Fibroblast of lung (primary cell): ENCODE data around the gene TM9SF2. TPM values are rescaled to one million over a fixed set of nuclear protein-coding genes. Genes with fewer than 3 reads are reported as not detected.
A peak's percentile ranks its signal among the peaks of the same experiment; 100 is the strongest.

Experiments used
- DNase-seq, 2 donors: peaks; one replicate each; pipeline versions ENCODE4 v3.0.0 to v3.0.0-alpha.2; 2010; ENCODE audit warnings: low read depth in 2 of 2
- H2AFZ ChIP-seq: 2 replicates; pipeline ENCODE4 v1.5.1; 2012; ENCODE audit warnings: low read length, control low read depth, inconsistent platforms
- H3K27ac ChIP-seq: 2 replicates; pipeline ENCODE4 v1.5.1; 2011; ENCODE audit warnings: low read length, control low read depth; ENCODE audit not compliant: insufficient read depth
- H3K27me3 ChIP-seq: 2 replicates; pipeline ENCODE4 v1.5.1; 2011; ENCODE audit warnings: mild to moderate bottlenecking, low read length; ENCODE audit not compliant: control insufficient read depth, insufficient read depth
- H3K36me3 ChIP-seq: 2 replicates; pipeline ENCODE4 v1.5.1; 2011; ENCODE audit warnings: low read length; ENCODE audit not compliant: control insufficient read depth, insufficient read depth
- H3K4me1 ChIP-seq: 2 replicates; pipeline ENCODE4 v1.5.1; 2011; ENCODE audit warnings: low read length; ENCODE audit not compliant: control insufficient read depth, insufficient read depth; ENCODE audit errors: extremely low read depth
- H3K4me2 ChIP-seq: 2 replicates; pipeline ENCODE4 v1.5.1; 2011; ENCODE audit warnings: low read length, control low read depth; ENCODE audit not compliant: insufficient read depth; ENCODE audit errors: extremely low read depth
- H3K4me3 ChIP-seq, 4 experiments: fragments of 200-600 bp in 1 of 4; sonication (generic) in 1 of 4; replicated peaks in 1 of 4; 2 replicates each; pipeline ENCODE4 v1.5.1; 2011 to 2016; ENCODE audit warnings: low read length in 4 of 4, low read depth in 3 of 4, mild to moderate bottlenecking in 3 of 4, control low read depth in 2 of 4, inconsistent platforms in 1 of 4, mixed read lengths in 1 of 4; ENCODE audit not compliant: insufficient read depth in 1 of 4; ENCODE audit errors: control extremely low read depth in 1 of 4
- H3K79me2 ChIP-seq: 2 replicates; pipeline ENCODE4 v1.5.1; 2012; ENCODE audit warnings: mild to moderate bottlenecking, low read length, inconsistent platforms; ENCODE audit not compliant: control insufficient read depth, insufficient read depth
- H3K9ac ChIP-seq: 2 replicates; pipeline ENCODE4 v1.5.1; 2011; ENCODE audit warnings: mild to moderate bottlenecking, low read length, control low read depth; ENCODE audit not compliant: insufficient read depth
- H3K9me3 ChIP-seq: 2 replicates; pipeline ENCODE4 v1.5.1; 2012; ENCODE audit warnings: low read depth, low read length; ENCODE audit not compliant: control insufficient read depth, insufficient read depth
- H4K20me1 ChIP-seq: 2 replicates; pipeline ENCODE4 v1.5.1; 2011; ENCODE audit warnings: low read length; ENCODE audit not compliant: control insufficient read depth, insufficient read depth; ENCODE audit errors: extremely low read depth
- EZH2 ChIP-seq: IDR thresholded peaks from 2 replicates; pipeline ENCODE4 v1.5.1; 2012; ENCODE audit warnings: low read length, control low read depth, mild to moderate bottlenecking; ENCODE audit errors: missing control alignments
- polyA plus RNA-seq, 2 donors: library from polyadenylated mRNA; depleted of rRNA in 1 of 2; stranded (reverse) in 1 of 2; unstranded in 1 of 2; fragments of >200 nt; gene quantifications; 2 replicates each; pipeline ENCODE4 v1.2.1, GENCODE V29; 2011 to 2012; ENCODE audit warnings: missing spikeins in 1 of 2
- total RNA-seq: library from RNA; depleted of rRNA; stranded (reverse); fragments of >200 nt; gene quantifications from 2 replicates; pipeline ENCODE4 v1.2.1, GENCODE V29; 2014
- TF ChIP-seq, protein P1 (sequence below), 2 donors: IDR thresholded peaks in 1 of 2; conservative IDR thresholded peaks in 1 of 2; 1 replicate in 1 of 2; 2 replicates in 1 of 2; pipeline ENCODE4 v1.5.1; 2011 to 2012; ENCODE audit warnings: low read length in 2 of 2, control low read depth in 1 of 2, inconsistent platforms in 1 of 2, low read depth in 1 of 2, mild to moderate bottlenecking in 1 of 2

The TM9SF2 gene
- total and polyA plus RNA-seq, 2 donors (not counting 1 experiment from before 2014, with no cell fraction given): 109 to 149 TPM

DNA sequence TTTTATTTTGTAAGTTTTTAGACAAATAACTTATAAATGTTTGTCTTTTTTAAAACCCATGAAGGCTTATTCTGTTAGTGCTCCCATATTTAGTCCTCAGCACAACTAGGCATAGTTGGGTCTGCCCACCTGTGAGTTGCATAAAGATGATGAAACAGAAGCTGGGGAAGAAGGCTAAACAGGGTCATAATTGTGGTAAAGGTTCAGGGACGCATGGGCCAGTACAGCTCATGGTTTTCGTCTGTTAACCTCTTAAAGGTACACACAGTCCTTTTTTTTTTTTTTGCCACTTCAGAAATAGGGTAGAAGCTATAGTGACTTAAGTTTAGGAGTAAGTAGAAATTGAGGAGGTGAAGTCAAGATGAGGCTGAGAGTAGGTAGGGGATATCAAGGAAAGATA lies 58.3 kb downstream of the TM9SF2 start:
- Histone ChIP-seq H2AFZ (no peak overlapping the region), H3K36me3 (no peaks in the 10 kb centered on the region), H3K4me1 (no peaks in the 10 kb centered on the region), H4K20me1 (no peaks in the 10 kb centered on the region), H3K9me3 (no peaks in the 10 kb centered on the region), H3K79me2 (no peaks in the 10 kb centered on the region), H3K27ac (no peak overlapping the region), H3K4me3 (no peak overlapping the region), H3K27me3 (no peaks in the 10 kb centered on the region), H3K4me2 (no peak overlapping the region), H3K9ac (no peak overlapping the region)
- DNase-seq: peak in 1 of 2 donors; percentile 15
- TF ChIP-seq, protein P1, sequence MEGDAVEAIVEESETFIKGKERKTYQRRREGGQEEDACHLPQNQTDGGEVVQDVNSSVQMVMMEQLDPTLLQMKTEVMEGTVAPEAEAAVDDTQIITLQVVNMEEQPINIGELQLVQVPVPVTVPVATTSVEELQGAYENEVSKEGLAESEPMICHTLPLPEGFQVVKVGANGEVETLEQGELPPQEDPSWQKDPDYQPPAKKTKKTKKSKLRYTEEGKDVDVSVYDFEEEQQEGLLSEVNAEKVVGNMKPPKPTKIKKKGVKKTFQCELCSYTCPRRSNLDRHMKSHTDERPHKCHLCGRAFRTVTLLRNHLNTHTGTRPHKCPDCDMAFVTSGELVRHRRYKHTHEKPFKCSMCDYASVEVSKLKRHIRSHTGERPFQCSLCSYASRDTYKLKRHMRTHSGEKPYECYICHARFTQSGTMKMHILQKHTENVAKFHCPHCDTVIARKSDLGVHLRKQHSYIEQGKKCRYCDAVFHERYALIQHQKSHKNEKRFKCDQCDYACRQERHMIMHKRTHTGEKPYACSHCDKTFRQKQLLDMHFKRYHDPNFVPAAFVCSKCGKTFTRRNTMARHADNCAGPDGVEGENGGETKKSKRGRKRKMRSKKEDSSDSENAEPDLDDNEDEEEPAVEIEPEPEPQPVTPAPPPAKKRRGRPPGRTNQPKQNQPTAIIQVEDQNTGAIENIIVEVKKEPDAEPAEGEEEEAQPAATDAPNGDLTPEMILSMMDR (conservative IDR thresholded peaks at IDR 0.05 in 1 of 2, IDR thresholded peaks at IDR 0.05 in 1 of 2; ENCODE audit: low read depth in 1 of 2, low read length in 2 of 2): no peak
- no peak for TF ChIP-seq EZH2

DNA sequence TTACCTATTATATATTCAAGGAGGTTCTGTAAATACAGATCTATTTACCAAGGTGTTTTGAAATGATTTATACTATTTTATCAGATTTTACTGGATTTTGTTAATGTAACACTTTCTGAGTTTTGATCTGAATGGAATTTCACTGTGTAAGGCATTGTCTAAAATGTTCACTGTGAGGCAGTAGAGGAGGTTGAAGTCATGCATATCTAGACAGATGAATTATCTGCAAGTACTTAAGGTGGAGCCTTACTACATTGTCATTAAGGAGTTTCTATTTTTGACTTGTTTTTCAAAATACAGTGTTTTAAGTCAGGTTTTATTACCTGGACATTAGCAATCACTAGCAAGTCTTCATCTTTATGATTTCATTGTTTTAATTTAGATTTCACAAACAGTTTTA lies 62.1 kb downstream of the TM9SF2 start:
- no peaks in the 10 kb centered on the region for H3K9me3 ChIP-seq
- H4K20me1 ChIP-seq: no peaks in the 10 kb centered on the region
- no peaks in the 10 kb centered on the region for H3K36me3 ChIP-seq
- TF ChIP-seq, protein P1 (conservative IDR thresholded peaks at IDR 0.05 in 1 of 2, IDR thresholded peaks at IDR 0.05 in 1 of 2; ENCODE audit: low read depth in 1 of 2, low read length in 2 of 2): no peak
- TF ChIP-seq EZH2: no peak
- H2AFZ ChIP-seq: no peak overlapping the region
- no peaks in the 10 kb centered on the region for H3K4me1 ChIP-seq
- DNase-seq: no peak
- H3K27ac ChIP-seq: no peak overlapping the region
- H3K4me3 ChIP-seq: no peak overlapping the region
- no peaks in the 10 kb centered on the region for H3K79me2 ChIP-seq
- no peaks in the 10 kb centered on the region for H3K27me3 ChIP-seq
- no peak overlapping the region for H3K4me2 ChIP-seq
- H3K9ac ChIP-seq: no peak overlapping the region

DNA sequence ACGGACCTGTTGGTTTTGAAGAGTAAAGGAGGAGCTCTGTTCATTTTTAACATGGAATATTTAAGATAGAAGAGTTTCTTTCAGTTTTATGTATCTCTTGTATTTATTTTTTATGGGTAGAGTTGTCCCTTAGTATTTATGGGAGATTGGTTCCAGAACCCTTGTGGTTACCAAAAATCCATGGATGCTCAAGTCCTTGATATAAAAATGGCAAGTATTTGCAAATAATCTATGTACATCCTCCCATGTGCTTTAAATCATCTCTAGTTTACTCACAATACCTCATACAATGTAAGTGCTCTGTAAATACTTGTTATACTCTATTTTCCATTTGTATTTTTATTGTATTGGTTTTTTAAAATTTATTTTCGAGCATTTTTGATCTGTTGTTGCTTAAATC lies 63.1 kb downstream of the TM9SF2 start:
- H3K79me2 ChIP-seq: no peaks in the 10 kb centered on the region

More for the DNA sequence above, 63.1 kb downstream of the TM9SF2 start:
- no peaks in the 10 kb centered on the region for H4K20me1 ChIP-seq
- H3K27ac ChIP-seq: no peak overlapping the region
- DNase-seq: no peak
- TF ChIP-seq, protein P1 (conservative IDR thresholded peaks at IDR 0.05 in 1 of 2, IDR thresholded peaks at IDR 0.05 in 1 of 2; ENCODE audit: low read depth in 1 of 2, low read length in 2 of 2): no peak
- no peak for TF ChIP-seq EZH2
- H2AFZ ChIP-seq: no peak overlapping the region
- H3K27me3 ChIP-seq: no peaks in the 10 kb centered on the region
- no peak overlapping the region for H3K4me3 ChIP-seq
- H3K4me2 ChIP-seq: no peak overlapping the region
- no peak overlapping the region for H3K9ac ChIP-seq
- no peaks in the 10 kb centered on the region for H3K36me3 ChIP-seq
- H3K4me1 ChIP-seq: no peaks in the 10 kb centered on the region
- no peaks in the 10 kb centered on the region for H3K9me3 ChIP-seq
